ENCODE measurements around the gene ADGRA1. TPM values are rescaled to one million over a fixed set of nuclear protein-coding genes. Genes with fewer than 3 reads are reported as not detected.

The ADGRA1 gene
- total and polyA plus RNA-seq, 2 donors (not counting 3 experiments of a cell fraction or from before 2014, with no cell fraction given) = not detected

DNA sequence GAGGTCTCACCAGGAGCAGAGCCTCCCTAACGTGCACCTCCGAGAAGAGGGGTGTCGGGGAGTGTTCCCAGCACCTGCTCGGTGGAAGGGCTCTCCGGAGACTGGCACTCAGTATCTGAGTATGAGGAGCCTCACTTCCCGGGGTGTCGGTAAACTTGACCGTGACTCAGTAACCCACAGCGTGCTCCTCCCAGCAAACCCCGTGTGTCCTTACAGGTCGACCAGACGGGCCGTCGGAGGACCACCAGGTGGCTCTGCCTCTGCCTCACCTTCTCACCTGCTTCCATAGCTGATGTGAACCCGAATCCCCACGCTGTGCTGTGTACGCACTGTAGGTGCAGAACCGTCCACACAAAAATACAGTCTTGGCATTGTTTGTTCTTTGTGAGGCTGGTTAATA lies 43.3 kb downstream of the ADGRA1 start:
- POLR2A ChIA-PET = no interaction called here
- Histone ChIP-seq H3K9me1 (replicated peaks; ENCODE audit: control insufficient read depth, extremely low read depth, insufficient read depth, low read length) (no peaks in the 10 kb centered on the region), H3K27me3 (ENCODE audit: control insufficient read depth in 2 of 2, insufficient read depth in 2 of 2, low read length in 2 of 2) (no peaks in the 10 kb centered on the region), H3K9ac (replicated peaks; ENCODE audit: extremely low read depth, insufficient read depth, low read length) (no peak overlapping the region), H3K4me1 (ENCODE audit: control insufficient read depth, extremely low read depth, insufficient read depth, low read length) (no peaks in the 10 kb centered on the region), H3K27ac (ENCODE audit: insufficient read depth, low read depth, low read length) (no peak overlapping the region), H4K20me1 (replicated peaks; ENCODE audit: control insufficient read depth, extremely low read depth, insufficient read depth, low read length) (no peaks in the 10 kb centered on the region), H3K36me3 (ENCODE audit: control insufficient read depth in 2 of 2, extremely low read depth in 1 of 2, insufficient read depth in 2 of 2, low read length in 2 of 2) (no peaks in the 10 kb centered on the region), H2AFZ (ENCODE audit: low read depth, low read length) (no peak overlapping the region), H3K4me2 (ENCODE audit: insufficient read depth, low read length) (no peak overlapping the region), H3K4me3 (replicated peaks in 1 of 3; ENCODE audit: insufficient read depth in 1 of 3, low read depth in 1 of 3, low read length in 3 of 3) (no peak overlapping the region), H3K79me2 (ENCODE audit: control insufficient read depth, insufficient read depth, low read length) (no peaks in the 10 kb centered on the region), H3K9me3 (replicated peaks; ENCODE audit: control insufficient read depth, insufficient read depth, low read length) (no peaks in the 10 kb centered on the region)
- FAIRE-seq = no peak
- no peak for DNase-seq (ENCODE audit: low read depth, low spot score)
- CTCF ChIA-PET = no interaction called here
- intact Hi-C loops (cut with micrococcal nuclease) (no loop called here), dilution Hi-C loops (cut with MboI; ENCODE audit: extremely low pct_ligation_motif_present, low sequenced_read_pairs) (no loop called here)
- no TSS peak for BruUV-seq (replicated peaks)
- TF ChIP-seq GATA2 (IDR thresholded peaks at IDR 0.05; ENCODE audit: insufficient read depth, insufficient read length, low read depth, low read length) = no peak
- TF ChIP-seq, protein P1, sequence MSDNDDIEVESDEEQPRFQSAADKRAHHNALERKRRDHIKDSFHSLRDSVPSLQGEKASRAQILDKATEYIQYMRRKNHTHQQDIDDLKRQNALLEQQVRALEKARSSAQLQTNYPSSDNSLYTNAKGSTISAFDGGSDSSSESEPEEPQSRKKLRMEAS (IDR thresholded peaks at IDR 0.05; ENCODE audit: insufficient read depth, insufficient read length) = no peak

- TF ChIP-seq, protein P2, sequence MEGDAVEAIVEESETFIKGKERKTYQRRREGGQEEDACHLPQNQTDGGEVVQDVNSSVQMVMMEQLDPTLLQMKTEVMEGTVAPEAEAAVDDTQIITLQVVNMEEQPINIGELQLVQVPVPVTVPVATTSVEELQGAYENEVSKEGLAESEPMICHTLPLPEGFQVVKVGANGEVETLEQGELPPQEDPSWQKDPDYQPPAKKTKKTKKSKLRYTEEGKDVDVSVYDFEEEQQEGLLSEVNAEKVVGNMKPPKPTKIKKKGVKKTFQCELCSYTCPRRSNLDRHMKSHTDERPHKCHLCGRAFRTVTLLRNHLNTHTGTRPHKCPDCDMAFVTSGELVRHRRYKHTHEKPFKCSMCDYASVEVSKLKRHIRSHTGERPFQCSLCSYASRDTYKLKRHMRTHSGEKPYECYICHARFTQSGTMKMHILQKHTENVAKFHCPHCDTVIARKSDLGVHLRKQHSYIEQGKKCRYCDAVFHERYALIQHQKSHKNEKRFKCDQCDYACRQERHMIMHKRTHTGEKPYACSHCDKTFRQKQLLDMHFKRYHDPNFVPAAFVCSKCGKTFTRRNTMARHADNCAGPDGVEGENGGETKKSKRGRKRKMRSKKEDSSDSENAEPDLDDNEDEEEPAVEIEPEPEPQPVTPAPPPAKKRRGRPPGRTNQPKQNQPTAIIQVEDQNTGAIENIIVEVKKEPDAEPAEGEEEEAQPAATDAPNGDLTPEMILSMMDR (IDR thresholded peaks at IDR 0.05; ENCODE audit: extremely low read depth in 1 of 2, insufficient read depth in 1 of 2, low read depth in 1 of 2, low read length in 2 of 2) = no peak
- no peak for TF ChIP-seq MYC (IDR thresholded peaks at IDR 0.05; ENCODE audit: low read depth, low read length)
- TF ChIP-seq EZH2 (IDR thresholded peaks at IDR 0.05; ENCODE audit: borderline replicate concordance, low read depth, low read length, severe bottlenecking) = no peak
- no peak for TF ChIP-seq POLR2AphosphoS5 (IDR thresholded peaks at IDR 0.05; ENCODE audit: insufficient read depth, low read depth, low read length)
- no peak for TF ChIP-seq JUN (IDR thresholded peaks at IDR 0.05; ENCODE audit: borderline replicate concordance, insufficient read depth, insufficient read length, low read depth)
- TF ChIP-seq FOS (IDR thresholded peaks at IDR 0.05; ENCODE audit: borderline replicate concordance, insufficient read depth, low read length) = no peak
- no peak for TF ChIP-seq POLR2A (IDR thresholded peaks at IDR 0.05; ENCODE audit: low read depth, low read length)
- TF ChIP-seq, protein P1 (IDR thresholded peaks at IDR 0.05; ENCODE audit: insufficient read depth, insufficient read length) = no peak
- TF ChIP-seq GATA2 (IDR thresholded peaks at IDR 0.05; ENCODE audit: insufficient read depth, insufficient read length, low read depth, low read length) = no peak
- intact Hi-C loops (cut with micrococcal nuclease) = no loop called here
- ChIA-PET POLR2A (no interaction called here), CTCF (interaction anchor here (0.5 kb wide), 1 partner anchor 12 kb away, joined by 3 read pairs; no protein-coding TSS in a partner anchor)
- no peaks in the 10 kb centered on the region for H3K9me1 ChIP-seq (replicated peaks; ENCODE audit: control insufficient read depth, extremely low read depth, insufficient read depth, low read length)
- H2AFZ ChIP-seq (ENCODE audit: low read depth, low read length) = no peak overlapping the region
- FAIRE-seq = no peak
- H3K27me3 ChIP-seq (ENCODE audit: control insufficient read depth in 2 of 2, insufficient read depth in 2 of 2, low read length in 2 of 2) = no peaks in the 10 kb centered on the region
- H3K9me3 ChIP-seq (replicated peaks; ENCODE audit: control insufficient read depth, insufficient read depth, low read length) = no peaks in the 10 kb centered on the region
- no peaks in the 10 kb centered on the region for H3K36me3 ChIP-seq (ENCODE audit: control insufficient read depth in 2 of 2, extremely low read depth in 1 of 2, insufficient read depth in 2 of 2, low read length in 2 of 2)
- H4K20me1 ChIP-seq (replicated peaks; ENCODE audit: control insufficient read depth, extremely low read depth, insufficient read depth, low read length) = no peaks in the 10 kb centered on the region
- H3K9ac ChIP-seq (replicated peaks; ENCODE audit: extremely low read depth, insufficient read depth, low read length) = no peak overlapping the region
- BruUV-seq (replicated peaks) = no TSS peak
- dilution Hi-C loops (cut with MboI; ENCODE audit: extremely low pct_ligation_motif_present, low sequenced_read_pairs) = no loop called here
- no peaks in the 10 kb centered on the region for H3K4me1 ChIP-seq (ENCODE audit: control insufficient read depth, extremely low read depth, insufficient read depth, low read length)
- H3K4me3 ChIP-seq (replicated peaks in 1 of 3; ENCODE audit: insufficient read depth in 1 of 3, low read depth in 1 of 3, low read length in 3 of 3) = no peak overlapping the region
- no peak overlapping the region for H3K27ac ChIP-seq (ENCODE audit: insufficient read depth, low read depth, low read length)
- DNase-seq (ENCODE audit: low read depth, low spot score) = no peak
- no peak overlapping the region for H3K4me2 ChIP-seq (ENCODE audit: insufficient read depth, low read length)
- H3K79me2 ChIP-seq (ENCODE audit: control insufficient read depth, insufficient read depth, low read length) = no peaks in the 10 kb centered on the region
Measured at GRCh38 chr10:133131734-133132472, 44.2 kb downstream of the ADGRA1 start.
